ENCODE measurements around the gene DCTN2.

DNA sequence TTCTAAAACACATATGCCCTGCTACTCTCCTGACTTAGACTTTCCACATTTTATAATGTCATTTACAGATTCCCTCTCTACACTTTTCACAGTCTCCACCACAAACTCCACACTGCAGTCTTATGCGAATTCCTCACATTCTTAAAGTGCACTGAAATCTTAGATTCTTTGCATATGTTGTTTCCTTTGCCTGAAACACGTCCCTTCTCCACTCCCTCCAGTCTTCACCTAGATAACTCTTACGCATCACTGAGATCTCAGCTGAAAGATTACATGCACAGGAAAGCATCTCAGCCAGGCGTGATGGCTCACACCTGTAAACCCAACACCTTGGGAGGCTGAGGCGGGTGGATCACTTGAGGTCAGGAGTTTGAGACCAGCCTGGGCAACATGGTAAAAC is 63.5 kb downstream of the DCTN2 start:
- TF ChIP-seq, protein P1, sequence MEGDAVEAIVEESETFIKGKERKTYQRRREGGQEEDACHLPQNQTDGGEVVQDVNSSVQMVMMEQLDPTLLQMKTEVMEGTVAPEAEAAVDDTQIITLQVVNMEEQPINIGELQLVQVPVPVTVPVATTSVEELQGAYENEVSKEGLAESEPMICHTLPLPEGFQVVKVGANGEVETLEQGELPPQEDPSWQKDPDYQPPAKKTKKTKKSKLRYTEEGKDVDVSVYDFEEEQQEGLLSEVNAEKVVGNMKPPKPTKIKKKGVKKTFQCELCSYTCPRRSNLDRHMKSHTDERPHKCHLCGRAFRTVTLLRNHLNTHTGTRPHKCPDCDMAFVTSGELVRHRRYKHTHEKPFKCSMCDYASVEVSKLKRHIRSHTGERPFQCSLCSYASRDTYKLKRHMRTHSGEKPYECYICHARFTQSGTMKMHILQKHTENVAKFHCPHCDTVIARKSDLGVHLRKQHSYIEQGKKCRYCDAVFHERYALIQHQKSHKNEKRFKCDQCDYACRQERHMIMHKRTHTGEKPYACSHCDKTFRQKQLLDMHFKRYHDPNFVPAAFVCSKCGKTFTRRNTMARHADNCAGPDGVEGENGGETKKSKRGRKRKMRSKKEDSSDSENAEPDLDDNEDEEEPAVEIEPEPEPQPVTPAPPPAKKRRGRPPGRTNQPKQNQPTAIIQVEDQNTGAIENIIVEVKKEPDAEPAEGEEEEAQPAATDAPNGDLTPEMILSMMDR (optimal IDR thresholded peaks at IDR 0.05 in 1 of 3, IDR thresholded peaks at IDR 0.05 in 1 of 3, conservative IDR thresholded peaks at IDR 0.05 in 1 of 3; ENCODE audit: extremely low read depth in 1 of 3, insufficient read depth in 2 of 3, low read length in 3 of 3), result no peak
- TF ChIP-seq EZH2 (IDR thresholded peaks at IDR 0.05; ENCODE audit: low read length), result no peak
